ENCODE measurements around the gene NKX2-1.

NKX2-1 gene

DNA sequence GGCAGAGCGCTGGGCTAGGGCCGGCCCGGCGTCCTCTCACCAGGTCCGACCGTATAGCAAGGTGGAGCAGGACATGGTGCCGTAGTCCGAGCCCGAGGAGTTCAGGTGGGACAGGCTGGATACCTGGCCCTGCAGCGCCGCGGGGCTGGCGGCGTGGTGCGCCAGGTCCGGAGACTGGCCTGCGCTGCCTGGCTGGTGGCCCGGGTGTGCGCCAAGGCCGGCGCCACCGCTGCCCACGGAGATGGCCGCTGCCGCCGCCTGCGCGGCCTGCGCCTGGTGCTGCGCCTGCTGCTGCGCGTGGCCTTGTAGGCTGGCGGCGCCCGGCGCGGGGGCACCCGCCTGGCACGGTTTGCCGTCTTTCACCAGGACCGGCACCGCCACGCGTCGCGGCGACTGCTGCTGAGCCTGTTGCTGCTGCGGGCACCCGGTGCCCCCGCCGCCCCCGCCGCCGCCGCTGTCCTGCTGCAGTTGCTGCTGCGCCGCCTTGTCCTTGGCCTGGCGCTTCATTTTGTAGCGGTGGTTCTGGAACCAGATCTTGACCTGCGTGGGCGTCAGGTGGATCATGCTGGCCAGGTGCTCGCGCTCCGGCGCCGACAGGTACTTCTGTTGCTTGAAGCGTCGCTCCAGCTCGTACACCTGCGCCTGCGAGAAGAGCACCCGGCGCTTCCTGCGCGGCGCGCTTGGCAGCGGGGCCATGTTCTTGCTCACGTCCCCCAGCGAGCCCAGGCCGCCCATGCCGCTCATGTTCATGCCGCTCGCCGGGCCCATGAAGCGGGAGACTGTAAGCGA lies 2.6 kb downstream of the NKX2-1 start:
- no peak for DNase-seq (ENCODE audit: low spot score)

DNA sequence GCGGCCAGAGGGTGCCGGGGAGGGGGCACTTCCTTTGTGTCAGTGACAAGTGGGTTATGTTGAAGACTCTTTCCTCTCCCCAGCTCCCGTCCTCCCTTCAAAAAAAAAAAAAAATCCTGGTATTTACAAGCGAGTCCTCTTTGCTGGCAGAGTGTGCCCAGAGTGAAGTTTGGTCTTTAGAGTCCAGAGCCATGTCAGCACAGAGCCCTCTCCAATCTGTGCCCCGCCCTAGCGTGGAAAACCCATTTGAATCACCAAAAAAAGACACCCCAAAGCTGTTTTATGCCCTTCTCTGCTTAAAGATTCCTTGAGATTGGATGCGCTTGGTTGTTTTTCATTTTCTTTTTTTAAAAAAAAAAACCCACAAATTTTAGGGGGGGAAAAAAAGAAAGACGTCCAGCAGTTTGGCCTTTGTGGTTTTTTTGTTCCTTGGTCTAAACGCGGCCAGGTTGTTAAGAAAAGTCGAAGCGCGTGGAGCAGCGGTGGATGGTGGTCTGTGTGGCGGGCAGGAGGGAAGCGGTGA lies 3.3 kb downstream of the NKX2-1 start:
- no peak for DNase-seq (ENCODE audit: low spot score)

DNA sequence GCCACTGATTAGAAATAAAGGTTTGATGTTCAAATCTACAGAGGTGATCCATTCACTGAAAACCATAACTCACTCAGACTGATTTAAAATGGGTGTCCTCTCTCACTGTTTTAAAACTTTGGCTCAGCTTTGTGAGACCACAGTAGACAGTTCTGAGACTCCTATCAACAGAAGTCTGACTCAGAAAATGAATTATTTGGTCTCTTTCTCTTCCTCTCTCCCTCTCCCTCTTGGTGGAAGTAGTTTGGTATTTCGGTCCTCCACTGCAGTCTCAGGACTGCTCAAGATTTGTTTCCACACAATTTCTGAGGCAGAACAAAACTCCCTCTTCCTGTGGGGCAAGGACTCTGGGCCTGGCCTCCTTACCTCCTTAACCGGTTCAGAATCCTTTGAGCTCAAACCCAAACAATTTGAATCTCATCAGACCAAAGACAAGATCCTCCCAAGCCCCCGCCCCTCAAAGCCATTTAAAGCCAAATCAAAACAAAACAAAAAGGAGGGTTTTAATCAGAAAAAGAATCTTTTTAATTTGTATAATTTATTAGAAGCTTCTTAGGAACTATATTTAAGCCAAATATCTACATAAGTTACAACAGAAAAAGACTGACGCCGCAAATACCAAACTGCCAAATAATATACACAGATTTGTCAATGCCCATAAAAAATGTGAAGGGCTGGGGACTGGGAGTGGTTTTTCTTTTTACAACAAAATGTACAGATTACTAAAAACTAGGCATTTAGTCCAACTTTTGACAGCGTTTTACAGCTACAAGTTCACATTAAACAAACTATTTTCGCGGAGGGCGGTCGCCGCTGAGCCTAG lies 3.9 kb downstream of the NKX2-1 start:
- no peak for DNase-seq (ENCODE audit: low spot score)

DNA sequence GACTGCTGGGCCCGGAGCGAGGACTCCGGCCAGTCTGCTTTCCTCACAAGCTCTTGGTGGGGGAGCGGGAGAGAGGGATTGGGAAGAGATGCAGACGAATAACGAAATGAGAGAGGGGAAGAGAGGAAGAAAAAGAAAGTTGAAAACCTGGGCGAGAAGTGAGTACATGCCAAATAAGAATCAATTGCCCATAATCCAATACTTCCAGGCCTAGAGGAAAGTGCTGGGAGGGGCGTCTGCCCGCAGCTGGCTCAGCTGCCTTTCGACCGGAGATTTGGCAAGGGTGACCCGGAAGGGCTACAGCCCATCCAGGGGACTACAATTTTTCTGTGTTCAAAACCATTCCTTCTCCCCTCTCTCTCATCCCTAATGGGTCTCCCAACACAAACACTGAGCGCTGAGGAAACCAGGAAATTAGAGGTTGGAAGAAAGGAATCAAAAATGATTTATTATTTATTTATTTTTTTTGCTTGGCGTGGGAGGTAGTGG lies 4.9 kb downstream of the NKX2-1 start:
- no peak for DNase-seq (ENCODE audit: low spot score)

- no peak for DNase-seq (ENCODE audit: low spot score)
These were observed 5.5 kb downstream of the NKX2-1 start for GRCh38 chr14:36514278-36515104.

GRCh38 chr14:36513451-36514277 lies 6.4 kb downstream of the NKX2-1 start:
- DNase-seq (ENCODE audit: low spot score): no peak

- no peak for DNase-seq (ENCODE audit: low spot score)
These were observed 7.0 kb downstream of the NKX2-1 start for GRCh38 chr14:36513012-36513420.

DNA sequence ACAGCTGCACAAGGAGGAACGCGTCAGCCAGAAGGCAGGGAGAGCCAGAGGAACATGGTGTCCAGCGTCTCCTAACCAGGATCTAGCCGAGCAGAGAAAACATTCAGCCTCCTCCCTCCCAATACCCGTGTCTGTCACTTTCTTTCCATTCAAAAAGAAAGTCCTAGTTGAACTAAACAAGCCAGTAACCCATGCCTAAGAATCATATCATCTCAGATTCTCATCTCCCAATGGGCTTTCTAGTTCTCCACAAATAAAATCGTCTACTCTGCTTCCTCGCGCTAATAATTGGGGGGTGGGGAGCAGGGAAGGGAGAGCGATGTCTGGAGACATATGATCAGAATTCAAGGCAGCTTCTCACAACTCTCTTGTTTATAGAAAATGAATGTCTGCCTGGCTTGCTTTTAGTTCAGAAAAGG lies 7.4 kb downstream of the NKX2-1 start:
- DNase-seq (ENCODE audit: low spot score): no peak

DNA sequence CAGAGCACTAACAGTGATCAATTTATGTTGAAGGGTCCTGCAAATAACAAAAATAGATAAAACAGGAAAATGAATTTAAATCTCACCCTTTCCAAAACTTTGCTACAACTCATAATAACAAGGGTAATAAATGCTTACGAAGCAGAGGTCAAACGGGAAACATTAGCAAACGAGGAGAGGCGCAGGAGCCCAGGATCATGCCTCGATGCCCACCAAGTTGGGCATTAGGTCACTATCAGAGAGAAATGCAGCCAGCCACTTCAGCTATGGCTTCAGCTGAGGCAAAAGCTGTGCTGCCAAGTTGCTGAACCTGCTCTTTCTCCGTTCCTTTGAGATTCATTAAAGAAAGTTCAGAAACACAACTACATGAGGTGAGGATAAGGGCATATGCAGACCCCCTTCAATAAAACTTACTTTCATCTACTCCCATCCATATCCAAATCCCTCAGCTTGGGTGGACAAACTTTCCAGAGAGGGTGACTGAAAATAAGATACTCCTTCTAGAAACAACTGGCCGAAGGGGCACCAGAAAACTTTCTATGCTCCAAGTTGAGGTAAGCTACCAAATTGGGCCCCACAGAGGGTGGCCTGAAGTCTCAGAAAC lies 7.9 kb downstream of the NKX2-1 start:
- DNase-seq (ENCODE audit: low spot score): no peak

GRCh38 chr14:36510874-36511273 lies 9.2 kb downstream of the NKX2-1 start:
- no peak for DNase-seq (ENCODE audit: low spot score)

DNA sequence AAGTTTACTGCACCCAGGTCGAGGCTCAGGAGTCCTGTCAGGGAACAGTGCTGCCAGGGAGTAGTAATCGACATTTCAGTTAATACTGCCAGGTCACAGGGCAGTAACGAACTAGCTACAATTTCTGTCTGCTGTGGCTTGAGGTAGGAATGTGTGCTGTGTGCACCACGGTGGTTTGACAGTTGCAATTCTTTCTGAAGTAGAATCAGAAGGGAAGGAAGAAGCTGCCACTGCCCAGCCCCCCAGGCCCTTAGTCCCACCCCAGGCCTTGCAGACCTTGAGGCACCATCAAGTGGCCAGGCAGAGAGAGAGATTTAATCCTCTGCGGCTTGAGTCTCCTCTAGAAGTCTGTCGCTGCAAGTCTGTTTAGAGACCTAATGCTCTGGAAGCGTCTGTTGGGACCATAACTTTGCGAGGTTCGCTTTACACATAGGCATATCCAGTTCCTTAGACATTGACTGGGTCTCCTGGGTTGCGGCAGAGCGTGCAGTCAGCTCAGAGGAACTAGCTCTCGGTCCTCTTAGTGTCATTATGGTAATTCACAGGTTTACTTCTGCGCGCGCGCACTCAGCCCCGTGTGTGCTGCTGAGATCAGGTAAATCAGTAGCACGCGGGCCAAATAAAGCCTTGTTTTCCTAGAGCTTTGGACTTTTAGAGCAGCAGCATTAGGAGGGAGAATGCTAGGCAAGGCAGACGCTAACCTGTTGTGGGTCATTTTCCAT lies 9.8 kb downstream of the NKX2-1 start:
- no peak for DNase-seq (ENCODE audit: low spot score)

DNA sequence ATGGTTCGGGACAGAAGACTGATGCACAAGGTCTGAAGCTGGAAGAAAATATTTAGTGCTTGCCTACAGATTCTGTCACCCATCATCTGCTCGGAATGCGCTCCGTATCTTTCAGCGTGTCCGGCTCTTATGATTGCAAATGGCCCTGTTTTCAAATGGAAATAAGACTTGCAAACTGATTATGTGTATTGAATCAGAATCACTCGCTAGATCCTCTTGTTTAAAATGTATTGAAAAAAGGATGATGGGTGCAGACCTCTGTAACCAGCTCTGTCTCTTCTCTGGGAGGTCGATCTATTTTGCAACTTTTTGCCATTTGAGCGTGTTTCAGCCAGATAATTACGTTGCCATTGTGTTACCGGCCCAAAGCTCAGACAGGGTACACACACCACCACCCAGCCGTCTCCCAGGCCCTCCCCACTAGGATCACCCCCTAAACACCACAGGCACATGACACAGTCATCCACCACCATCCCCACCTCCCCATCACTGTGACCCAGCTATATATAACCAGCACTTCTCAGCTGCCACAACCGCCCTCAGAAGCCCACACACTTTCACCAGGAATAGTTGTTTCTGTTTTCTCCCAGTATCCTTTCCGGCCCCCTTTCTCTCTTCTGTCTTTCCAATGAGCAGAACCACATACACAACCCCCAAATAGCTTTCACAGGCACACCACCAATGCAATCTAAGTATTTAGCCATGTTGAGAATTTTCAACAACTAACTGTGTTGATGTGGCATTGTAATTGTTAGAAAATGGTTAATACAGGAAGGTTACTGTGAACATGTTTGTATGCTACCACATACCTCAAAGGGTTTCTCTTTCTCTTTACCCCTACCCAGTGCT lies 10.7 kb downstream of the NKX2-1 start:
- DNase-seq (ENCODE audit: low spot score): no peak

GRCh38 chr14:36508418-36509068 lies 11.5 kb downstream of the NKX2-1 start:
- DNase-seq (ENCODE audit: low spot score): no peak

GRCh38 chr14:36507847-36508417 lies 12.1 kb downstream of the NKX2-1 start:
- DNase-seq (ENCODE audit: low spot score): no peak

DNA sequence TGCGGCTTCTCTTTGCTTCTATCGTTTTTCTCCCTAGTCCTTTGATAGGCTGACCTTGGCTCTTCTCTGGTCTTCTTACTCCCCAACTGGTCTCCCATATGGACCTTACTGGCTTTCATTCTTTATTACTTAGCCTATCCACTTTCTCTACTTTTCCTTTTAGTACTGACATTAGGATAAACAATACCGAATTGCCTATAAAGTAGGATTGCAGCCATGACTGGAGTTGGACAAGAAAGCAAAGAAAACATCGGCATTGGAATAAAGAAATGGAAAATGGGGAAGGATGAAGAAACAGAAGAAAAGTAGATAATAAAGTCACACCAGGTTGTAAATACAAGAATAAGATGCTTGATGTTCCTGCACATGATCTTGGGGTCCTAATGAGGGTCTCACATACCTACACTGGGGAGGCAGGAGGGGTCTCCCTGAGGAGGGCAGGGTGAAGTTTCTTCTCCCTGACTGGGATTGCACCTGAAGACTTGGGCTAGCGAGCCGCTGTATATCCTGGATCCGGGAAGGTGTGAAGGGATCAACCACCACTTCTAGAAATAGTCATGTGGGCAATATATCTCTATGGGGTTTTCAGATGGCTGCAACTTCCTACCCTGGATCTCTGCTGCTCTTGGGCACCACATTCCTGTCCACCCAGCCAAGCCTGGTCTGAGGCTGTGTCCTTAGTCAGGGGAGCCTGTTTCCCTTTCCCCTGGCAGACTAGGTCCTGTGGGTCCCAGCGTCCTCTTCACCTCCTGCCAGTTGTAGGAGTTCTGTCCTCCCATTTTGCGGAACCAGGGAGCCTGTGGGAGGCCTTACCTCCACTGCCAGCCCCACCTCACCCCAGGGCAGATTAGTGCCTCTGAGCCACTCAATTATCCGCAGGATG lies 13.1 kb downstream of the NKX2-1 start:
- no peak for DNase-seq (ENCODE audit: low spot score)

- no peak for DNase-seq (ENCODE audit: low spot score)
These were observed 13.9 kb downstream of the NKX2-1 start for GRCh38 chr14:36505892-36506731.
